H9 (cell line): Measurements from ENCODE around the gene KRT2. TPM values are rescaled to one million over a fixed set of nuclear protein-coding genes. Genes with fewer than 3 reads are reported as not detected.
A peak's percentile ranks its signal among the peaks of the same experiment; 100 is the strongest.

ENCODE experiments used
- DNase-seq: peaks from one replicate; pipeline ENCODE4 v3.0.0-alpha.2; 2017
- H2AFZ ChIP-seq: one replicate; pipeline ENCODE4 v1.6.1; 2013; ENCODE audit warnings: mild to moderate bottlenecking, low read length, control low read depth, moderate library complexity
- H2AK5ac ChIP-seq: 2 replicates; pipeline ENCODE4 v1.6.1; 2013; ENCODE audit warnings: low read length, control low read depth, mixed read lengths; ENCODE audit not compliant: insufficient read length
- H2BK120ac ChIP-seq: one replicate; pipeline ENCODE4 v1.6.1; 2013; ENCODE audit warnings: low read depth, mild to moderate bottlenecking, low read length, control low read depth, inconsistent platforms; ENCODE audit not compliant: poor library complexity, severe bottlenecking
- H2BK12ac ChIP-seq: 2 replicates; pipeline ENCODE4 v1.6.1; 2013; ENCODE audit warnings: low read length, control low read depth, mixed read lengths, low read depth; ENCODE audit not compliant: insufficient read length
- H2BK15ac ChIP-seq: 2 replicates; pipeline ENCODE4 v1.6.1; 2013; ENCODE audit warnings: low read depth, low read length, control low read depth
- H2BK20ac ChIP-seq: one replicate; pipeline ENCODE4 v1.6.1; 2013; ENCODE audit warnings: low read depth, mild to moderate bottlenecking, low read length, control low read depth, inconsistent platforms; ENCODE audit not compliant: poor library complexity, severe bottlenecking
- H2BK5ac ChIP-seq: 2 replicates; pipeline ENCODE4 v1.6.1; 2013; ENCODE audit warnings: low read length, control low read depth, mixed read lengths; ENCODE audit not compliant: insufficient read length
- H3K14ac ChIP-seq: 2 replicates; pipeline ENCODE4 v1.6.1; 2013; ENCODE audit warnings: low read length, control low read depth; ENCODE audit not compliant: insufficient read depth
- H3K18ac ChIP-seq: 2 replicates; pipeline ENCODE4 v1.6.1; 2013; ENCODE audit warnings: low read depth, mild to moderate bottlenecking, mixed read lengths, low read length, control low read depth; ENCODE audit not compliant: insufficient read length
- H3K23ac ChIP-seq: 2 replicates; pipeline ENCODE4 v1.6.1; 2013; ENCODE audit warnings: low read length, control low read depth, mixed read lengths, low read depth; ENCODE audit not compliant: insufficient read length
- H3K23me2 ChIP-seq: 2 replicates; pipeline ENCODE4 v1.6.1; 2013; ENCODE audit warnings: low read depth, mild to moderate bottlenecking, mixed read lengths, low read length, control low read depth; ENCODE audit not compliant: insufficient read length, poor library complexity, severe bottlenecking
- H3K27ac ChIP-seq: 2 replicates; pipeline ENCODE4 v1.5.1; 2013; ENCODE audit warnings: low read length, control low read depth, mixed read lengths, low read depth; ENCODE audit not compliant: insufficient read length
- H3K27me3 ChIP-seq: 2 replicates; pipeline ENCODE4 v1.6.1; 2013; ENCODE audit warnings: low read length, control low read depth, inconsistent platforms; ENCODE audit not compliant: insufficient read depth
- H3K4ac ChIP-seq: 2 replicates; pipeline ENCODE4 v1.6.1; 2013; ENCODE audit warnings: low read depth, mild to moderate bottlenecking, control low read depth, inconsistent platforms, low read length, moderate library complexity
- H3K4me1 ChIP-seq: 2 replicates; pipeline ENCODE4 v1.6.1; 2013; ENCODE audit warnings: low read length, control low read depth, inconsistent platforms; ENCODE audit not compliant: insufficient read depth
- H3K4me2 ChIP-seq: 2 replicates; pipeline ENCODE4 v1.6.1; 2013; ENCODE audit warnings: low read length, control low read depth, mixed read lengths; ENCODE audit not compliant: insufficient read length, insufficient read depth
- H3K56ac ChIP-seq: 2 replicates; pipeline ENCODE4 v1.6.1; 2013; ENCODE audit warnings: low read depth, mild to moderate bottlenecking, mixed read lengths, low read length, control low read depth; ENCODE audit not compliant: insufficient read length
- H3K79me1 ChIP-seq: 2 replicates; pipeline ENCODE4 v1.6.1; 2013; ENCODE audit warnings: low read depth, mild to moderate bottlenecking, moderate library complexity, low read length, control low read depth, inconsistent platforms; ENCODE audit not compliant: insufficient read depth, poor library complexity, severe bottlenecking
- H3K79me2 ChIP-seq: 2 replicates; pipeline ENCODE4 v1.6.1; 2013; ENCODE audit warnings: low read length, control low read depth, inconsistent platforms; ENCODE audit not compliant: insufficient read depth
- H3K9ac ChIP-seq: 2 replicates; pipeline ENCODE4 v1.6.1; 2013; ENCODE audit warnings: low read length, control low read depth, mixed read lengths; ENCODE audit not compliant: insufficient read length; ENCODE audit errors: extremely low read depth
- H3K9me3 ChIP-seq: one replicate; pipeline ENCODE4 v1.6.1; 2013; ENCODE audit warnings: low read depth, low read length, inconsistent platforms; ENCODE audit not compliant: control insufficient read depth
- H3T11ph ChIP-seq: one replicate; pipeline ENCODE4 v1.6.1; 2013; ENCODE audit warnings: mild to moderate bottlenecking, low read length, control low read depth, inconsistent platforms
- H4K20me1 ChIP-seq: one replicate; pipeline ENCODE4 v1.6.1; 2013; ENCODE audit not compliant: control insufficient read depth, insufficient read length, insufficient read depth
- H4K5ac ChIP-seq: 2 replicates; pipeline ENCODE4 v1.6.1; 2013; ENCODE audit warnings: low read depth, mild to moderate bottlenecking, mixed read lengths, low read length, control low read depth; ENCODE audit not compliant: insufficient read length
- H4K8ac ChIP-seq: replicated peaks from 2 replicates; pipeline ENCODE4 v1.6.1; 2013; ENCODE audit warnings: low read length, control low read depth, mixed read lengths, low read depth; ENCODE audit not compliant: insufficient read length
- H4K91ac ChIP-seq: 2 replicates; pipeline ENCODE4 v1.6.1; 2013; ENCODE audit warnings: low read depth, mild to moderate bottlenecking, moderate library complexity, mixed read lengths, low read length, control low read depth; ENCODE audit not compliant: insufficient read length
- H3K27ac Mint-ChIP-seq, 3 experiments: 2 replicates in 2 of 3; 3 replicates in 1 of 3; pipeline ENCODE4 v1.8.0; 2020 to 2021; ENCODE audit warnings: mixed read lengths in 3 of 3, mild to moderate bottlenecking in 1 of 3, moderate library complexity in 1 of 3
- H3K27me3 Mint-ChIP-seq: 2 replicates; pipeline ENCODE4 v1.8.0; 2021; ENCODE audit warnings: low read depth, mild to moderate bottlenecking, moderate library complexity, mixed read lengths
- H3K36me3 Mint-ChIP-seq, 3 experiments: 2 replicates in 2 of 3; 3 replicates in 1 of 3; pipeline ENCODE4 v1.8.0; 2020 to 2021; ENCODE audit warnings: low read depth in 3 of 3, mixed read lengths in 3 of 3; ENCODE audit not compliant: insufficient read depth in 1 of 3
- H3K4me1 Mint-ChIP-seq, 2 experiments: 2 replicates each; pipeline ENCODE4 v1.8.0; 2020; ENCODE audit warnings: mixed read lengths in 2 of 2
- H3K4me3 Mint-ChIP-seq, 2 experiments: 2 replicates in 1 of 2; 3 replicates in 1 of 2; pipeline ENCODE4 v1.8.0; 2020 to 2021; ENCODE audit warnings: mild to moderate bottlenecking in 2 of 2, mixed read lengths in 2 of 2, moderate library complexity in 1 of 2
- H3K9me3 Mint-ChIP-seq, 2 experiments: 2 replicates in 1 of 2; 3 replicates in 1 of 2; pipeline ENCODE4 v1.8.0; 2020; ENCODE audit warnings: mild to moderate bottlenecking in 2 of 2, mixed read lengths in 2 of 2, moderate library complexity in 1 of 2
- total RNA-seq: library from RNA; stranded (reverse); gene quantifications from 2 replicates; pipeline ENCODE4 v1.2.1, GENCODE V29; 2021
- TF ChIP-seq, protein P1 (sequence below): fragments of 200-600 bp; sonication (generic); conservative IDR thresholded peaks from 3 replicates; pipeline ENCODE4 v1.8.0; 2021; ENCODE audit warnings: antibody characterized with exemption, mild to moderate bottlenecking

Gene KRT2
- total RNA-seq, 1 experiment from 2014 or later: not detected

- H4K20me1 ChIP-seq: no peaks in the 10 kb centered on the region
- no peak overlapping the region for H4K91ac ChIP-seq
- H2BK5ac ChIP-seq: no peak overlapping the region
- H2BK15ac ChIP-seq: no peak overlapping the region
- no peak overlapping the region for H3T11ph ChIP-seq
- H3K4ac ChIP-seq: no peak overlapping the region
- no peaks in the 10 kb centered on the region for H3K4me1 ChIP-seq
- Mint-ChIP-seq H3K36me3 (no peaks in the 10 kb centered on the region), H3K4me3 (no peak overlapping the region), H3K27me3 (peaks cover 29% of the 10 kb centered on the region), H3K4me1 (no peaks in the 10 kb centered on the region), H3K27ac (peak overlapping the region in 1 of 3 experiments; percentile 27; a peak in 1 of 7 replicates), H3K9me3 (no peaks in the 10 kb centered on the region)
- no peaks in the 10 kb centered on the region for H3K79me1 ChIP-seq
- no peak overlapping the region for H4K8ac ChIP-seq
- no peaks in the 10 kb centered on the region for H3K79me2 ChIP-seq
- H2AK5ac ChIP-seq: no peak overlapping the region
- no peak overlapping the region for H3K4me2 ChIP-seq
- no peak overlapping the region for H2AFZ ChIP-seq
- H3K23me2 ChIP-seq: no peaks in the 10 kb centered on the region
- H2BK120ac ChIP-seq: no peak overlapping the region
- no peak overlapping the region for H2BK20ac ChIP-seq
- H3K27me3 ChIP-seq: no peaks in the 10 kb centered on the region
- no peak overlapping the region for H2BK12ac ChIP-seq
- no peaks in the 10 kb centered on the region for H3K9me3 ChIP-seq
- no peak overlapping the region for H3K56ac ChIP-seq
- H3K9ac ChIP-seq: no peak overlapping the region
- no peak overlapping the region for H3K18ac ChIP-seq
- no peak overlapping the region for H3K14ac ChIP-seq
- H3K27ac ChIP-seq: no peak overlapping the region
- no peak overlapping the region for H3K23ac ChIP-seq
- TF ChIP-seq, protein P1, sequence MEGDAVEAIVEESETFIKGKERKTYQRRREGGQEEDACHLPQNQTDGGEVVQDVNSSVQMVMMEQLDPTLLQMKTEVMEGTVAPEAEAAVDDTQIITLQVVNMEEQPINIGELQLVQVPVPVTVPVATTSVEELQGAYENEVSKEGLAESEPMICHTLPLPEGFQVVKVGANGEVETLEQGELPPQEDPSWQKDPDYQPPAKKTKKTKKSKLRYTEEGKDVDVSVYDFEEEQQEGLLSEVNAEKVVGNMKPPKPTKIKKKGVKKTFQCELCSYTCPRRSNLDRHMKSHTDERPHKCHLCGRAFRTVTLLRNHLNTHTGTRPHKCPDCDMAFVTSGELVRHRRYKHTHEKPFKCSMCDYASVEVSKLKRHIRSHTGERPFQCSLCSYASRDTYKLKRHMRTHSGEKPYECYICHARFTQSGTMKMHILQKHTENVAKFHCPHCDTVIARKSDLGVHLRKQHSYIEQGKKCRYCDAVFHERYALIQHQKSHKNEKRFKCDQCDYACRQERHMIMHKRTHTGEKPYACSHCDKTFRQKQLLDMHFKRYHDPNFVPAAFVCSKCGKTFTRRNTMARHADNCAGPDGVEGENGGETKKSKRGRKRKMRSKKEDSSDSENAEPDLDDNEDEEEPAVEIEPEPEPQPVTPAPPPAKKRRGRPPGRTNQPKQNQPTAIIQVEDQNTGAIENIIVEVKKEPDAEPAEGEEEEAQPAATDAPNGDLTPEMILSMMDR: no peak
- DNase-seq: peak; percentile 11
- no peak overlapping the region for H4K5ac ChIP-seq
Observed at GRCh38 chr12:52604859-52605258, 47.2 kb downstream of the KRT2 start.
